ENCODE results near the gene DYRK2. TPM values are rescaled to one million over a fixed set of nuclear protein-coding genes. Genes with fewer than 3 reads are reported as not detected.
"Not testable (repeated sequence)": the region's sequence is repeated elsewhere in the genome, so short reads cannot be mapped to it uniquely, and the experiment has no call there.

DYRK2 gene
- total RNA-seq, 1 donor from 2014 or later = 89.0 TPM

DNA sequence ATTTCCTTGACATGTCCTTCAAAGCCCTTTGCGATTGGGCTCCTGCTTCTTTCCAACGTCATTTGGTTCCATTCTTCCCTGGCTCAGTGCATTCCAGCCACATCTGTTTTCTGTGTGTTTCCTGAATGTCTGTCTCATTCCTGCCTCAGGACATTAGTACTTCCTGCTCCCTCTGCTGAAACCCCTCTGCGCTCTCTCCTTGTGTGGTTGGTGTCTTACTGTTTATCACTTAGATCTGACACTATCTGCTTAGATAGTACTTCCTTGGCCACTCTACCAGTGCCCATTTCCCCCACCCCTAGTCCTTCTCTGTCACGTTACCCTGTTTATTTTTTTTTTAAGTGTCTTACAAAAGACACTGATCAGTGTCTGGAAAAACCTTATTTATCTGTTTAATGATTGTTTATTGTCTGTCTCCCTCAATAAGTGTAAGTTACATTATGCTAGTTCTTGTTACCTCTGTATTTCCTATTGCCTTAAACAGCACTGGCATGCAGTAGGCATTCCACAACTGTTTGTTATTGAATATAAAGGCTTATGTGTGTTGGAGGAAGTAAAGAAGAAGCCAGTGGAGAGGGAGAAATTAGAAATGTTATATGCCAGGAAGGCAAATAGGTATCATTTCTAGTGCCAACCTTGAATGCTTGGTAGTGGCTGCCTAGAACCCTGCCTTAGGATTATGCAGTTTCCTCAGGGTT is 21.5 kb downstream of the DYRK2 start:
- no peak for DNase-seq (ENCODE audit: low read depth)

DNA sequence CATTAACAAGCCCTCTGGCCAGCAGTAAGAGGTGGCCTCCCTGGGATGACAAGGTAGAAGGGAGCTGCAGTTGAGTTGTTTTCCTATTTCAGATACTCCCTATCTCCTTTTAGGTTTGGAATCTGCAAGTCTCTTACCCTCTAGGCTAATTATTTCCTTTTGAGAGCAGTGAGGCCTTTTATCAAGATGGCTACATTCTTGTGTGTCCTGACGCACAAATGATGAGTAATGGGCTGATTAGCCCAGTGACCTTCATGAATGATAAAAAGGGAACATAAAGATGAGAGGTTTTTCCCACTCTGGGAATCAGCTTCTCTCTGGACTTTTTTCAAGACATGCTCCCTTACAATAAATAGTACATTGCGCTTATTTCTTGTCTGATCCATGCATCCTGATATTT is 22.9 kb downstream of the DYRK2 start:
- no peak for DNase-seq (ENCODE audit: low read depth)

DNA sequence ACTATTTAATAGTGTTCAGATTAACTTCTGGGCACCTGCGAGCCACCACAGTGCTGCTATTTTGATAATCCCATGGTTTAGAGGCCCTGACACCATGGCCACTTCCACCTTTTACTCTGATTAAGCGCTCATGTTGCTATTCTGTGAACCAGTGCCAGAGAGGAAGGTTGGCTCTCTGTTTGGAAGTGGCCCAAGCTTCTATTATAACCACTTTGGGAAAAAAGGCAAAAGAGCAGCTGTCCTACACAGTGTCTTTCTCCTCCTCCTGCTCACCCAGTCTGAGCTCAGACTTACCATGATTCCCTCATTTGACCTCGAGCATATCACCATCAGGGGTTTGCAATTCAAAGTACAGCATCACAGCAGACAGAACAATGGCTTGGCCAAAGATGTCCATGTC is 23.3 kb downstream of the DYRK2 start:
- peak; percentile 90 for DNase-seq (ENCODE audit: low read depth)

DNA sequence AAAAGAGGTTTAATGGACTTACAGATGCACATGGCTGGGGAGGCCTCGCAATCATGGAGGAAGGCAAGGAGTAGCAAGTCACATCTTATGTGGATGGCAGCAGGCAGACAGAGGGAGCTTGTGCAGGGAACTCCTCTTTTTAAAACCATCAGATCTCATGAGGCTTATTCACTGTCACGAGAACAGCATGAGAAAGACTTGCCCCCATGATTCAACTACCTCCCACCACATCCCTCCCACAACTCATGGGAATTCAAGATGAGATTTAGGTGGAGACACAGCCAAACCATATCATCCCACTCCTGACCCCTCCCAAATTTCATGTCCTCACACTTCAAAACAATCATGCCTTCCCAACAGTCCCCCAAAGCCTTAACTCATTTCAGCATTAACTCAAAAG is 24.0 kb downstream of the DYRK2 start:
- DNase-seq (ENCODE audit: low read depth) = not testable (repeated sequence)

DNA sequence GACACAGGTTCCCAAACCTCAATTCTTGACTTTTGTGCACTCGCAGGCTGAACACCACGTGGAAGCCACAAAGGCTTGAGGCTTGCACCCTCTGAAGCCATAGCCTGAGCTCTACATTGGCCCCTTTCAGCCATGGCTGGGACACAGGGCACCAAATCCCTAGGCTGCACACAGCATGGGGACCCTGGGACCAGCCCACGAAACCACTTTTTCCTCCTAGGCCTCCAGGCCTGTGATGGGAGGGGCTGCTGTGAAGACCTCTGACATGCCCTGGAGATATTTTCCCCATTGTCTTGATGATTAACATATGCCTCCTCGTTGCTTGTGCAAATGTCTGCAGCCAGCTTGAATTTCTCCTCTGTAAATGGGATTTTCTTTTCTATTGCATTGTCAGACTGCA is 25.0 kb downstream of the DYRK2 start:
- not testable (repeated sequence) for DNase-seq (ENCODE audit: low read depth)

DNA sequence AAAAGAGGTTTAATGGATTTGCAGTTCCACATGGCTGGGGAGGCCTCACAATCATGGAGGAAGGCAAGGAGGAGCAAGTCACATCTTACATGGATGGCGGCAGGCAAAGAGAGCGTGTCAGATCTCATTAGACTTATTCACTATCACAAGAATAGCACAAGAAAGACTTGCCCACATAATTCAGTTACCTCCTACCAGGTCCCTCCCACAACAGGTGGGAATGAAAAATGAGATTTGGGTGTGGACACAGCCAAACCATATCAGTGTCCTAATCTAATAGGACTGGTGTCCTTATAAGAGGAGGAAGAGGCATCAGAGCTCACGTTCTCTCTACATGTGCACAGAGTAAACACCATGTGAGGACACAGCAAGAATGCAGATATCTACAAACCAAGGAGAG is 25.9 kb downstream of the DYRK2 start:
- peak; percentile 64 for DNase-seq (ENCODE audit: low read depth)

DNA sequence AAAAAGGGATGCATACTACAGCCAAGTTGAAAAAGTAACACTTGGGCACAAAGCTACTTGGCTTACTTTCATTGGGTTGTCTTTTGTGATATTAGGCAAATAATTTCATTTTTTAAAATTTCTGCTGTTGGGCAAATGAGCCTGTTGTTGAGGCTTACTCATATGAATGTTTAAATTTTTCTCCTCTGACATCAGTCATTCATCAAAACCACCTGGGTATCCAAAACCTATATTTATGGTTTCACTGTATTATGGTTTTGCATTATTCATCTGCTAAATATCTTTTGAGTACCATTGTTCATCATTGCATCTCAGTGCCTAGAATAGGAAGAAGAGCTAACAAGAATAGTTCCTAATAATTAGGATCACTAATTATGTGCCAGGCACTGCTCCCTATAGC is 28.1 kb downstream of the DYRK2 start:
- DNase-seq (ENCODE audit: low read depth) = no peak

DNA sequence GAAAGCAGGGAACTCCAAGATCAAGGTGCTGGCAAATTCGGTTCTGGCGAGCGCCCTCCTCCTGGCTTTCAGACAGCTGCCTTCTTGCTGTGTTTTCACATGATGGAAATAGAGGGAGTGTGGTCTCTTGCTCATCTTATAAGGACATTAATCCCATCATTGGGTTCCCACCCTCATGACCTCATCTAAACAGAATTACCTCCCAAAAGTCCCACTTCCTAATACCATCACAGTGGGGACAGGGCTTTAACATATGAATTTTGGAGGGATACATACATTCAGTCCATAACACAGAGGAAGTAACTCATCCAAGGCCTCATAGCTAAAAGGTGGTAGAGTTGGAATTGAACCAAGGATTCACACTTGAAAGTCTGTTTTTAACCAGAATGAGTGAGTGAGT is 28.6 kb downstream of the DYRK2 start:
- DNase-seq (ENCODE audit: low read depth) = peak; percentile 34

DNA sequence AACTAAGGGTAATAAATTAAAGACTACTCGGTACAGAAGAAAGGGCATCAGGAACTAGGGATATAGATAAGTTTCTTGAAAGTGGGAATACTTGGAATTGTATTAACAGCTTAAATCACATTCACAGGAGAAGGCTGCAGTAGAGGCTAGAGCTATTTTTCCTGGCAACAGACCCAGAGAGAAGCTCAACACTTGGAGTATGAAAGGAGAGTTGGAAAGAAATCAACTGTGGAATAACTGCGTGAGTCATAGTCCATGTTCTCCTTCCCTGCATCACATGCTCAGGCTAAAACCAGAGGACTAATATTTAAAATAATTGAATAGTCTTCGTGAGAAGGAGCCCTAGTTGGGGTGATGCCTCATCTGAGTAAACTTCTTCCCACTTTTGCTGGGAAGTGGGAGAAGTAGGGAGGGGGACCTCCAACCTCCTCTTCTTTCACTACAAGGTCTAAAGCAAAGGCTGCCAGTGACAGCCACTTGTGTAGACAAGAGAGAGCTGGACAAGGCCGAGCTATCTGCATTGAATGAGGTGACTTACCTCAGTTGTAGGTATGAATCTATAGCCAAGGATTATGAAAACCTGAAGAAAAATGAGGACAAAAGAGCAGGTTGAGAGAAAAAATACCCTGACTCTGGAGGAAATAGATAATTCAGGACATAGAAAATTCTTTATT is 32.7 kb downstream of the DYRK2 start:
- DNase-seq (ENCODE audit: low read depth) = peak; percentile 96

DNA sequence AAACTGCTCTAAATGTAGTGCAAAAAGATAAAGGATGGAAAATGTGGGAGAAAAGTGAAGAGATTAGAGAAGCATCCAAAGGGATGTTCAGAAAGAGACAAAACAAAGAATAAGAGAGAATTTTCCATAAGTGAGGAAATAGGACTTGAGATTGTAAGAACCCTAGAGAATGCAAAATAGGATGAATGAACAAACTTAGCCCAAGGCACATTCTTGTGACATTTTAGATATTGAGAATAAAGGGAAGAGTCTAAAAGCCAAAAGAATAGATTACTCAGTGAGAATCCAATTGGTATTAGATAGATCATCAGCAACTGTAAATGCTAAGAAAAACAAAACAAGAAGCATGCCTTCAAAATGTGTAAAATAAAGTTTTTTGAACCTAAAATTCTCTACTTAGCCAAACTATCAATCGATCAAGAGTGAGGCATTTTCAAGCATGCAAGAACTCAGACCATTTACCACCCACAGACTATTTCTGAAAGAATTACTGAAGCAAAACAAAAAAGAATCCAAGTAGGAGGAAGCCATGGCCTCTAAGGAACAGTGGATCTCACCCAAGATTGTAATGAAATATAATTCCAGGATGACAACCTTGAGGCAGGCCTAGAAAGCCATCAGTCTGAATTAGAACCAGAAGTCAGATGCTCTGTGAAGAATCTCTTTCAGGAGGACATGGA is 33.5 kb downstream of the DYRK2 start:
- DNase-seq (ENCODE audit: low read depth) = no peak

DNA sequence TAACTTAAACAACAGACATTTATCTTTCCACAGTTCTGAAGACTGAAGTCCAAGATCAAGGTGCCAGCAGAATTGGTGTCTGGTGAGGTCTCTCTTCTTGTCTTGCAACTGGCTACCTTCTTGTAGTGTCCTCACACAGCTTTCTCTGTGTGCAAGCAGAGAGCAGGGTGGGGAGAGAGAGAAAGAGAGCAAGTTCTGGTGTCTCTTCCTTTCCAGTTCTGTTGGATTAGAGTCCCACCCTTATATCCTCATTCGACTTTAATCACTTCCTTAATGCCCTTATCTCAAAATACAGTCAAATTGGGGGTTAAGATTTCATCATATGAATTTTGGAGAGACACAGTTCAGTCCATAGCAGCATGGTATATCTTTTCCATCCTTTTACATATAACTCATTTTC is 40.8 kb downstream of the DYRK2 start:
- no peak for DNase-seq (ENCODE audit: low read depth)

DNA sequence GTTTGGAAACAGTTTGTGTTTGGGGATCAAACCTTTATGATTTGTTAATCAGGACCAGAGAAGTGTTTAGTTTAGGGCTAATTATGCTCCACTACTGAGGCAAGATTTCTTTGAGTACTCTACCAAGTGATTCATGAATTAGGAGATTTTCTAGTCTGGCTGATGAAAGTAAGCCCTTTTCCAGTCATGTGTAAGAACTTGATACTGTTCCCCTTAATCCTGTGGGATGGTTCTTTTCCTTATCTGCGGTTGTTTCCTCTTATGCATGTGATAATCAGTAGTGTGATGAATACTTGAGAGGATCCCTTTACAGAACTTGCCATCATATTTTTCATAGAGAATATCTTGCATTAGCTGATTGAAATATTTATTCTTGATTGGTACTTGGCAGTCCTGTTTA is 42.1 kb downstream of the DYRK2 start:
- no peak for DNase-seq (ENCODE audit: low read depth)

DNA sequence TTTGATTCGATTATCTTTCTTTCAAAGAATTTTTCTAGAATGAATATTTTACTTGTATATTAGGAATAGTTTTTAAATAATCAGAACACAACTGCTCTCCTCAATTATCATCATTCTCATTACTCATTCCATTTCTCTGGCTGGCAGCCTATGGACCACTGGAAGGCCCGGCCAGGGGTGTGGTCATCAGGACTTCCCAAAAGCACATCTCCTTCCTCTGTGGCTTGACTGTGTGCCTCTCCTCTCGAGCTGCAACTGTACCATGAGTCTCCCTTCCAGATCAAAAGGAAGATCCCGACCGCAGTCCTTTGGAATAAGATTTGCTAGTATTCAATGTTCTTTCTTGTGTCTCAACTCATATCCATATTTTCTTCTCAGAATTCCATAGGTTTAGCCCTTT is 42.7 kb downstream of the DYRK2 start:
- no peak for DNase-seq (ENCODE audit: low read depth)

DNA sequence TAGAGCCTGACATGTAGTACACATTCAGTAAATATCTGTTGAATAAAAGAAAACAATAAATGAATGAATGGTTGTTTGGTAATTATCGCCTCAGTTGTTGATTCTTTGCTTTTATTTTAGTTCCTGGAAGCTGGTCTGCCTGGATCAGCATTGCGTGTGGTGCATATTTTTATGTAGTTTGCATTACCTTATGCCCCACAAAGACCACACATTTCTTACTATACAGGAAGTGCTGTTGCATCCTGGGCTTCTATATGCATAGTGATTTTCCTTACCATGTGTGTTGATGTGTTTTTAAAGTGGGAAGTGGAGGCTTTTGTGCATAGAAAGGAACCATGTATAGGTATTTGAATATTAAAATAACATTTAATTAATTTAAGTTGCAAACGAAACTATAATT is 43.6 kb downstream of the DYRK2 start:
- no peak for DNase-seq (ENCODE audit: low read depth)

DNA sequence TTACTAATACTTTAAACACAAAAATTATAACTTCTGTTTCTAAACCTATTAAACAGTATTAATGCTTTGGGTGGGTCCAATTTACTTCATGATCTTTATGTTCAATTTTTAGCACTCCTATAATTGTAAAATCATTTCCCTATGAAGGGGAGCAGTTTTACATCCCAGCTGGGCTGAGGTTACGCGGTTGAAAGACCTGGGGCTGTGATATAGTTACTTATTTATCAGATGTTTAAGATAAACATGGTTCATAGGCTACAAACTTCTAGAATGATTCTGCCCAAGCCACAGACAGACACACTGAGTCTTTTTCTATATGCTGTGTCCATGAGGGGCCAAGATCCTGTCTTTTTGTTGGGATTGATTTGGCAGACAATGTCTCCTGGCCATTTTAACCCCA is 44.4 kb downstream of the DYRK2 start:
- no peak for DNase-seq (ENCODE audit: low read depth)

DNA sequence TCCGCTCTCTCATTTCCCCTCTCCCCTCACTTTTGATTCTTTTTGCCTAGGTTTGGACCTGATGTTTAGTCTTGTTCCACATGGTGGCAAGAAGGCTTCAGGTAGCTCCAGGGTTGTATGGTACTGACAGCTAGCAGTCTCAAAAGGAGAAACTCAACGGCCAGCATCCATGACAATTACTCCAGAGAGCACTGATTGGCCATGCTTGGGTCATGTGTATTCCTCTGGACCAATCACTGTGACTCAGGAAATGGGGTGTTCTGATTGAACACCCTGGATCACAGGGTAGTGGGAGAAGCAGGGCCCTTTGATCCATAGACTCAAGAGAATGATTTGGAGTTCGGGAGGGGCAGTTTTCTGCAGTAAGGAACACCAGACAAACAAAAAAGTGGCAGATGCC is 45.3 kb downstream of the DYRK2 start:
- DNase-seq (ENCODE audit: low read depth) = no peak

DNA sequence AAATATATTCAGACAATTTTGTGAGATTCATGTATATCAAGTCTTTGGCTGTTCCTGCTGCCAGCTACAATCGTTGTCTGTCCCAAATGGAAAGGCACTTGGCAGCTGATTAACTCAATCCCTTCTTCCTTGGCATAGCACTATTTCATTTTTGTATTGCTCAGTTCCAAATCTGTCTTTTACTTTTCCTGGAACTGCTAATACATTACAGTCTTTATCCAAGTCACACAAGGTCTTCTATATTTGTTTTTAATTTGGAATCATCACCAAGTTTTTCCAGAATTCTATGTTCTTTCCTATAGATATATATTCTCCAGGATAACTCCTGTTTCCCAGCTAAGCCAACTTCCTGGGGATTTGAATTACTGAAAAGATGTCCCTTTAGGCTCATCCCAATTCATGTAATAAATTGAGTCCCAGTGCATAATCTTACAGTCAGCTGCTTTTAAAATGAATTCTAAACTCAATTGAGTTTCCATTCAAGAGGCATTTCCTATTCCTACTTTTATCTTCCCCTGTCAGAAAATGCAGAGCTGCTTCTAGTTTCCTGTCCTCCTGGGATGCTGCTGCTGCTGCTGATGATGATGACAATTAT is 45.9 kb downstream of the DYRK2 start:
- DNase-seq (ENCODE audit: low read depth) = no peak

DNA sequence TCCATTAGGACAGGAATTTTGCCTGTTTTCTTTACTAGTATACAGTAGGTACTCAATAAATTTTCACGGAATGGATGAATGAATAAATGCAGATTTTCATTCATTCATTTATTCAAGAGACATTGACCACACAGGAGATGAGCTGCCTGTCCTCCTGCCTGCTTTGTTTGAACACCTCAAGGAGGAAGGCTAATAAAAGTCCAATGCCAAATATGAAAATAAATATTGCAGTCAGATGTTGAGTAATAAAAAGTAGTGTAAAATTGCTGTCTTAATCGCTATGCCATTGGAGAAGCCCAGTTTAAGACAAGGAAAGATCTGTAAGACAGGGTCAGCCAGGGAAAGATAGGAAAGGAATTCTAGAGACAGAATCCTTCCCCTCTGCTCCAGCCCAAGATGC is 47.4 kb downstream of the DYRK2 start:
- DNase-seq (ENCODE audit: low read depth) = no peak

DNA sequence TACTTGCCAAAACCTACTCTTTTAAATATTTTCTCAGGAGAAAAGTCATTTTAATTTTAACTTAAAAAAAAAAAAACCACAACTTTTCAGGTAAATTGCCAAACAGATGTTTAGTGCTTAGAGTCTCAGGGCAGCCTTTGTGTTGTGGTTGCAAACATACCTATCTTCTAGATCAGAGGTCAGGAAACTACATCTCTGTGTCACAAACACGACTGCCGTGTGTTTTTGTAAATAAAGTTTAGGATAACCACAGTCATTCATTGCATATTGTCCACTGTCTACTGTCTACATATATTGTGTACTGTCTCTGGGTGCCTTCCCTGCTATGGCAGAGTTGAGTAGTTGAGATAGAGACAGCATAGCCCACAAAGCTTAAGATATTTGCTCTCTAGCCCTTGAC is 48.9 kb downstream of the DYRK2 start:
- no peak for DNase-seq (ENCODE audit: low read depth)

DNA sequence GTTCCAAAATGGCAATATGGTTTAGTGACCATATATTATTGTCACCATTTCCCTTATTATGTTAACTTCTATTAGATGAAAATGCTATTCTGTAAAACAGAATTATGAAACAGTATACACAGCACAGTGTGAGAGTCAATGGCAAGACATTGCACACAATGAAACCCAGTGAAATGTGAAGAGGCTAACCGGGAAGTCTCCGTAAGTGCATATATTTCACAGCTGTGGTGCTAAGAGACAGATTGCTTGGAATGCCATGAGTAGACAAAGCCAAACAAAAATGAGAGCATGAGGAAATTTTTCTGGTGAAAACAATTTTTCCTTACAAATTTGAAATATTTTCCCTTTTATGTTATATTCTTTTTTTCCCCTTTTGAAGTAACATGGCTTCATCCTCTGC is 49.4 kb downstream of the DYRK2 start:
- peak; percentile 46 for DNase-seq (ENCODE audit: low read depth)

DNA sequence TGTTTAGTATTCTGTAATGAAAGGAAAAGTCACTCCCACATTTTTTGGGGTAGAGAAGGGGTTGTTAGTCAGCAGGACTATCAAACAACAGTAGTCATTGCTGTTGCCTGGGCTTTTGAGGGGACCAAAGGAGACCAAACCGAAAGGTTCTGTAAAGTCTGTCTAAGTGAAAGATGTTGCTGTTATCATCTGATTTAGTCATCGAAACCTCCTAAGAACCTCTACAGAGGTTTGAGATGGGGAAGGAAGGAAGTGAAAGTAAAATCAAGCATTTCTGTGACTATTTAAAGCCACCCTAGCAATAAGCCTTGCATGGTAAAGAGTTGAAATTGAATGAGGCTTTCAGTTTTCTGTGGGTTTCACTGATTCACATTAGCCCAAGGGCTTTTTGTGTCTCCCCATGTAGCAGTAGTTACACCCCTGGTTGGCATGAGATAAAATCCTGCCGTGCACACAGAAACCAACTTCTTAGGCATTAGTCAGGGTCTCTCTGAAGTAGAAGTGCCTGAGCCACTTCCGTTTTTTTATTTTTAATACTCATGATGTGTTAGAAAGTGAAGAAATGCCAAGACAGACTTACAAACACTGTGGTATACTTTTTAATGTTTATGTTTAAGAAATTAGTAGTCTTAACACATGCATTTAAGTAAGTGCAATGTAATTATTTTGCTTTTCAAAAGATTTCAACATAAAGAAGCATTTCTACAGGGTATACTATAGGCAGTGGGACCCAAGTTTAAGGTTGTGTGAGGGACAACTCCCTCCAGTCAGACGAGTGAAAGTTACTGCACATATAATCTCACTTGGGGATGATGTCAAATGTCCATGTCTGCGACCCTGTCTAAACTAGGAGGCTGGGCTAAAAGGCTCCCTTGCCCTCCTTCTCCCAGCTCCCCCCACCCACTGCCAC is 50.4 kb downstream of the DYRK2 start:
- DNase-seq (ENCODE audit: low read depth) = peak; percentile 50

All from myocyte (in vitro differentiated cells).